ENCODE measurements around the gene TIAL1. TPM values are rescaled to one million over a fixed set of nuclear protein-coding genes. Genes with fewer than 3 reads are reported as not detected.
"Not testable (repeated sequence)": the region's sequence is repeated elsewhere in the genome, so short reads cannot be mapped to it uniquely, and the experiment has no call there.

Gene TIAL1
- total RNA-seq (2014; rRNA removed; shearing (Covaris generic)) = 26.6 and 27.0 TPM in 2 replicates

- DNase-seq (ENCODE audit: low spot score) = peak; percentile 99
Observed at GRCh38 chr10:119596537-119597404, at the start of gene TIAL1. Gene TIAL1 (minus strand): TSS chr10:119596964. CDS start chr10:119596465, 499 bp downstream.

GRCh38 chr10:119644994-119645393 lies 48.2 kb upstream of the TIAL1 start:
- no peak for DNase-seq (ENCODE audit: low spot score)

GRCh38 chr10:119644205-119644814 lies 47.5 kb upstream of the TIAL1 start:
- no peak for DNase-seq (ENCODE audit: low spot score)

GRCh38 chr10:119643306-119644204 lies 46.8 kb upstream of the TIAL1 start:
- no peak for DNase-seq (ENCODE audit: low spot score)

GRCh38 chr10:119642556-119643111 lies 45.9 kb upstream of the TIAL1 start:
- DNase-seq (ENCODE audit: low spot score) = no peak

- DNase-seq (ENCODE audit: low spot score) = no peak
Observed at GRCh38 chr10:119640875-119641526, 44.2 kb upstream of the TIAL1 start.

GRCh38 chr10:119640384-119640783 lies 43.6 kb upstream of the TIAL1 start:
- DNase-seq (ENCODE audit: low spot score) = no peak

- DNase-seq (ENCODE audit: low spot score) = no peak
Observed at GRCh38 chr10:119638982-119639381, 42.2 kb upstream of the TIAL1 start.

- no peak for DNase-seq (ENCODE audit: low spot score)
Observed at GRCh38 chr10:119637631-119638030, 40.9 kb upstream of the TIAL1 start.

- DNase-seq (ENCODE audit: low spot score) = no peak
Observed at GRCh38 chr10:119634219-119634544, 37.4 kb upstream of the TIAL1 start.

GRCh38 chr10:119633538-119634218 lies 36.9 kb upstream of the TIAL1 start:
- DNase-seq (ENCODE audit: low spot score) = peak; percentile 14

- no peak for DNase-seq (ENCODE audit: low spot score)
Observed at GRCh38 chr10:119630300-119630699, 33.5 kb upstream of the TIAL1 start.

GRCh38 chr10:119625570-119626280 lies 29.0 kb upstream of the TIAL1 start:
- DNase-seq (ENCODE audit: low spot score) = no peak

GRCh38 chr10:119621078-119621384 lies 24.3 kb upstream of the TIAL1 start:
- no peak for DNase-seq (ENCODE audit: low spot score)

GRCh38 chr10:119620241-119621077 lies 23.7 kb upstream of the TIAL1 start:
- DNase-seq (ENCODE audit: low spot score) = no peak

GRCh38 chr10:119619811-119620210 lies 23.0 kb upstream of the TIAL1 start:
- not testable (repeated sequence) for DNase-seq (ENCODE audit: low spot score)

- DNase-seq (ENCODE audit: low spot score) = no peak
Observed at GRCh38 chr10:119619215-119619614, 22.5 kb upstream of the TIAL1 start.

GRCh38 chr10:119616882-119617570 lies 20.3 kb upstream of the TIAL1 start:
- no peak for DNase-seq (ENCODE audit: low spot score)

GRCh38 chr10:119614686-119615085 lies 17.9 kb upstream of the TIAL1 start:
- DNase-seq (ENCODE audit: low spot score) = no peak

Data from HT-29 (cell line).